SKM-1 (cell line): Measurements from ENCODE around the gene C2orf78.
"Not testable (repeated sequence)": the region's sequence is repeated elsewhere in the genome, so short reads cannot be mapped to it uniquely, and the experiment has no call there.

Source experiments
- DNase-seq: peaks from one replicate; lab custom pipeline; 2025; ENCODE audit not compliant: unreplicated experiment; lab: John Stamatoyannopoulos, UW

The C2orf78 gene

DNA sequence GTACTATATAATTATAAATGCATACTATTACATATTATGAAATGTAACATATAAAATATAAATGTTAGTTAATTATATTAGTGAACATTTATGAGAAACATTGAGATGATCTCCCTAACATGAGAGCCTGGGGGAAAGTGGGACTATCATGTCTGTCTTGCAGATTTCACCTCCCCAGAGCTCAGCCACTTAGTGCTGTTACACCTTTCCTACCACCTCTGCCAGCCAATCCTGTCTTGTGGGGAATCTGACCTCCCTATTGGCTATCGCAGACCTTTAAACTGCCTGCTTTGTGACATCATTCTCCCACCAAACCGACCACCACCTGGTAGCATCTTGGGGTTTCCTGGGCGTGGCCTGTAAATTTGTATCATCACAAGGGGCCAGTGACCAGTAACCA lies at the start of gene C2orf78:
Gene C2orf78, plus strand, starts transcription at position 301 of the 400 bp plus-strand sequence. CDS start 127 bp downstream, outside the sequence.
- DNase-seq: not testable (repeated sequence)

GRCh38 chr2:73736378-73736777 lies 47.6 kb upstream of the C2orf78 start:
- DNase-seq: no peak

DNA sequence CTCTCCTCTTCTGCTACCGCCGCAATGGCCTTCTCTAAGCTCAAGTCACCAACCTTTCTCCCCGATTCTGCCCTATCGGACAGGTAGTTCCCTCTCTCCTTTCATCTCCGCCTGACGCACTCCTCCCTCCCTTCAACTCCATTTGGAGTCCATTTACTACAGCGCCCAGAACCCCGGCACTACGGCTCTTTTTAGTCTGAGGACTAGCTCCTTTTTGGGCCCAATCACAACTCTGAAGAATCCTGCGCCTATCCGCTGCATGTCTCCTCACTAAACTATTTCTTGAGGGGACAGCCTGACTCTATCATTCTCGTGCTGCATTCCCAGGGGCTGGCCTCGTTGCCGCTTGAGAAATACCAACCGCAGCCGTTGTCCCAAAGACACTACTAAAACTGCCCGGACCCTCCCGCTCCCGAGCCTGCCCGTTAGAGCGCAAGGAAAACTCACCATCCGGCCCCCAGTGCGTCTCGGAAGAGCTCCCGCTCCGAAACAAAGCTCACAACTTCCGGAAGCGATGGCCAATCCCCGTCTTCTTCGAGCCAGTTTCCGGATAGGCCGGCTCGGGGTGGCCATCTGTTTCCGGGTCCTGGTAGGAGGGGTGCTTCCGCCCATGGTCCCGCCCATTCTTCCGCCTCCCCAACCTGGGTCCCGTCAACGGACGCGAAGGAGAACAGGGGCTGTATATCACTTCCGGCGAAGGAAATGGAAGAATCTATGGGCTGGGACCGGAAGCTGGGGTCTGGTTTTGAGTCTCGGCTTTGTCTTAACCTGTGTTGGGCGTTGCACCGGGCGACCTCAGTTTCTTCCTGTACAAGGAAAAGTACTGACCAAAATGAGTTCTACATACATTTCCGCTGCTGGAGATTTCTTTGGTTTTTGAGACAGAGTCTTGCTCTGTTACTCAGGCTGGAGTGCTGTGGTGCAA lies 46.9 kb upstream of the C2orf78 start, which contains the start of gene TPRKB:
Gene TPRKB, minus strand, starts transcription at position 491 of the 925 bp plus-strand sequence. CDS start 2,776 bp downstream, outside the sequence.
- peak; percentile 94 for DNase-seq

GRCh38 chr2:73739101-73739500 lies 44.9 kb upstream of the C2orf78 start:
- DNase-seq: no peak

GRCh38 chr2:73740767-73741166 lies 43.2 kb upstream of the C2orf78 start:
- DNase-seq: no peak

GRCh38 chr2:73746015-73746876 lies 37.7 kb upstream of the C2orf78 start:
- DNase-seq: no peak

DNA sequence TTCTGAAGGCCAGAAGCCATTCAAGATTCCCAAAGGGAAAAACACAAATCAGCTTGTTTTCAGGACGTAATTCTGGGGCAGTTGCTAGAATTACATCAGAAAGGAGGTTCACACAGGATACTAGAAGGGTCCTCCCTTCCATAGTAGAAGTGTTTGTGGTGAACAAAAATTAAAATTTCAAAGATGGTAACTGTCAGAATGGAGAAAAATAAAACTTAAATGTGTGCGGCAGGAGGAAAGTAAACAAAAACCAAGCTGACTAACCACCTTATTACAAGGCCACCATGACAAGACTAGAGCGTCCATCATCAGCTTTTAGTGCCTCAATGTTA lies 37.1 kb upstream of the C2orf78 start:
- DNase-seq: no peak

DNA sequence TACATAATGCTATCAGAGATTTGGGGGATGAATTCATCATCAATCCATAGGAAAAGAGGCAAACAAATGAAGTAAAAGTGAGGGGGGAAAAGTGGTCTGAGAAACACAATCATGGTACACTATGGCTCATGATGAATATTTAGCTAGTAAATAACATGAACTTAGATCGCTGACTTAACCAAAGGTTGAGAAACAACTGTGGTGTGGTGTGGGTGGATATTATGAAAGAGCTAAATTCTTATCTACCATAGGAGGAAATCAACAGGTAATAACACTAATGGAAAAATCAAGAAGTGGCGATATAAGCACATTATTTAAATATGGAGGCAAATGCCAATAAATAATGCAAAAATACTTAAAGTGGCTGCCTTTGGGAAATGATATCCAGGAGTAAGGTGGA lies 34.7 kb upstream of the C2orf78 start:
- no peak for DNase-seq

DNA sequence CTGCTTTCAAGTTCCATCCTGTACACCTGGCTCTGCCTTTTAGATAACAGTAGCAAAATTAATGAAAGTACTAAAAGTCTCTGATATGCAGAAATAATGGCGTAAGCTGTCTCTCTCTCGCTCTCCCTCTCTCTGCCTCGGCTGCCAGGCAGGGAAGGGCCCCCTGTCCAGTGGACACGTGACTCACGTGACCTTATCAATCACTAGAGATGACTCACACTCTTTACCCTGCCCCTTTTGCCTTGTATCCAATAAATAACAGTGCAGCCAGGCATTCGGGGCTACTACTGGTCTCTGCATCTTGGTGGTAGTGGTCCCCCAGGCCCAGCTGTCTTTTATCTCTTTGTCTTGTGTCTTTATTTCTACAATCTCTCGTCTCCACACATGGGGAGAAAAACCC lies 29.7 kb upstream of the C2orf78 start:
- not testable (repeated sequence) for DNase-seq

DNA sequence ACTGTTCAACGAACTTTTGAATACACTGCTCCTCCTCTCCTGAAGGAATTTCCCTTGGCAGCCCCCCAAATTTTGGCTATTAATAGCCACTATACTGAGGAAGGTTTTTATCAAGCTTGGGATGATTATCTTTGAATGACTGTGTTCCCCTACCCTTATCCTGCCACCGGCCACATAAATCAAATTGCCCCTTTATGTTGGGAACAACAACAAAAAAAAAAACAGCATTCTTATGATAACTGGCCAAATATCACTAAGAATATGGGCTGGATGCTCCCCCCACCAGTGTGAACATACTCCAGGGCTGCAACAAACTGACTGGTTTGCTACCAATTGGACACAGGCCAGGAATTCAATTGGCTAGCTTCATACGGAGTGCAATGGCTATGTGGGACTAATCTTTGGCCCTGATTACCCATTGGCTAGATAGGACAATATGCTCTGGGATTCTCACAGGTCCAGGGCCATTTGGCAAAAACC lies 24.7 kb upstream of the C2orf78 start:
- no peak for DNase-seq

- DNase-seq: no peak
Observed at GRCh38 chr2:73759904-73760303, 24.1 kb upstream of the C2orf78 start.

GRCh38 chr2:73762571-73762970 lies 21.4 kb upstream of the C2orf78 start:
- DNase-seq: no peak

DNA sequence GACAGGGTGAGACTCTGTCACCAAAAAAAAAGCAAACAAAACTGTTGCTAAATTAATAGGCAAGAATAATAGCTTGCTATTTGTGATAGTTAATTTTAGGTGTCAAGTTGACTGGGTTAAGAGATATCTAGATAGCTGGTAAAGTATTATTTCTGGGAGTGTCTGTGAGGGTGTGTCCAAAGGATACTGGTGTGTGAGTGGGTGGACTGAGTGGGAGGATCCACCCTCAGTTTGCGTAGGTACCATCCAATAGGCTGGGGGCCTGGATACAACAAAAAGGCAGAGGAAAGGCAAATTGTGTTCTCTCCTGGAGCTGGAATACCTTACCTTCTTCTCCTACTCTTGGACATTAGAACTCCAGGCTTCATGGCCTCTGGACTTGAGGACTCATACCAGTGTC lies 19.0 kb upstream of the C2orf78 start:
- DNase-seq: no peak

- no peak for DNase-seq
Observed at GRCh38 chr2:73766349-73766748, 17.6 kb upstream of the C2orf78 start.

- DNase-seq: no peak
Observed at GRCh38 chr2:73766994-73767393, 17.0 kb upstream of the C2orf78 start.

DNA sequence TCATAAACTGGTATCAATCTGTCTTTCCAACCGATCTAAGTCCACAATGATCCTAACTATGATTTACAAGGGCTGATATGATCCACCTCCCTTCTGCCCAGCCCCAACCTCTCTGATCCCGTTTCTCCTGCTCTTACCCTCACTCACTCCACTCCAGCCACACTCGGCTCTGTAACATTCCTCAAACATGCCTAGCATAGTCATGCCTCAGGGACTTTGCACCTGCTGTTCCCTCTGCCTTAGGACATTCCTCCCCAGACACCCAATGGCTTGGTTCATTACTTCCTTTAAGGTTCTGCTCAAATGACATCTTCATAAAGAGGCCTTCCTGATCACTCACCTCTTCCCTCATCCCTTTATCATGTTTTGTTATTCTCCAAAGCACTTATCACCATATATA lies 13.3 kb upstream of the C2orf78 start:
- no peak for DNase-seq

DNA sequence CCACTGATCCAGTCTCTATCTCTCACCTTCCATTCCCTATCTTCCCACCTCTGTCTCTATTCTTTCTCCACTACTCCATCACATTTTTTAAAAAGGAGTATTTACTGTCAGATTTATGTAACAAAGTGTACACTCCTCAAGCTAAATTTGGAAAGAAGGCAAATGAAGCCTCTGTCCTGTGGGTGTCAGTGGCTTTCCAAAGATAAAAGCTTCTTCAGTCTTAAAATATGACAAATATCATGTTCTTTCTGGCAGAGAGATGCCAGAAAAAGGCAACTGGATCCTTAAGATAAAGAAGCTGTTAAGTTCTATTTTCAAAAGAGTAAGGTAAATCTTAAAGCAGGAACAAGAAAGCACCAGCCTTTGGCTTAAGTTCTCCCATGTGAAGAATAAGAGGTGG lies 11.2 kb upstream of the C2orf78 start:
- no peak for DNase-seq

- DNase-seq: no peak
Observed at GRCh38 chr2:73776381-73776780, 7.6 kb upstream of the C2orf78 start.

DNA sequence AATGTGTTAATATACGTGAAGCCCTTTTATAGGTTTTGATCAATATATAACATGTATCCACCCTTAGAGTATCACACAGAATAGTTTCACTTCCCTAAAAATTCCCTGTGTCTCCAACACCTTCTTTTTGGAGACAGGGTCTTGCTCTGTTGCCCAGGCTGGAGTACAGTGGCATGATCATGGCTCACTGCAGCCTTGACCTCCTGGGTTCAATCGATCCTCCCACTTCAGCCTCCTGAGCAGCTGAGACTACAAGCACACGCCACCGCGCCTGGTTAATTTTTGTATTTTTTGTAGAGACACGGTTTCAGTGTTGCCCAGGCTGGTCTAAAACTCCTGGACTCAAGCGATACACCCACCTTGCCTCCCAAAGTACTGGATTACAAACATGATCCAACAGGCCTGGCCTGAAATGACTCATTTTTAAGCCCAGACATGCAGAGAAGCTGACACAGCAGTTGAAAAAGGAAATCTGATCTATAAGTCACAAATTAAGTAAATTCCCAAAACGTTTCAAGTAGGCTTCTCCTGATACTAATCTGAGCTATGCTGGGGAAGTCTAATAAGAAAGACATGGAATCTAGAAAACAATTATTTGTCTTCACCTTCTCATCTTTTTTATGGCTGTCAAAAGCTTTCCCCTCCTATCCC lies 7.0 kb upstream of the C2orf78 start:
- DNase-seq: no peak

DNA sequence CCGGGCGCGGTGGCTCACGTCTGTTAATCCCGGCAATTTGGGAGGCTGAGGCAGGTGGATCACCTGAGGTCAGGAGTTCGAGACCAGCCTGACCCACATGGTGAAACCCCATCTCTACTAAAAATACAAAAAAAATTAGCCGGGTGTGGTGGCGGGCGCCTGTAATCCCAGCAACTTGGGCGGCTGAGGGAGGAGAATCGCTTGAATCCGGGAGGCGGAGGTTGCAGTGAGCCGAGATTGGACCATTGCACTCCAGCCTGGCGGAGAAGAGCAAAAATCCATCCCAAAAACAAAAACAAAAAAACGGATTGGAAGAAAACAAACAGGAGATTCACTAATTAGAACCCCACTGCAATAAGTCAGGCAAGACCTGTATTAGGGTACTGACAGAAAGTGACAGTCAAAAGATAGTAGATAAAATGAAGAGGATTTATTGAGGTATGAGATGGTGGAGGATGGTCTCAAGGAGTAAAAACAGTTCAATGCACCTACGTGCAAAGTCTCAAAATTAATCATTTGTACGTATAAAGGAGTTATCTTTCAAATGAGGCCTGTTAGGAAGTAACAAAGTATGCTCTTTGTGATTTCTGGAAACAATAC lies 5.0 kb upstream of the C2orf78 start:
- DNase-seq: not testable (repeated sequence)
